GM23248 (cell line): Measurements from ENCODE around the gene CNTNAP5. TPM values are rescaled to one million over a fixed set of nuclear protein-coding genes. Genes with fewer than 3 reads are reported as not detected.

Source experiments
- DNase-seq: peaks from one replicate; pipeline ENCODE4 v3.0.0-alpha.2; 2015
- H2AFZ ChIP-seq: fragments of 200-600 bp; sonication (generic); 2 replicates; pipeline ENCODE4 v1.6.1; 2016; ENCODE audit warnings: antibody characterized with exemption
- H3F3A ChIP-seq: fragments of 200-600 bp; sonication (generic); 2 replicates; pipeline ENCODE4 v1.6.1; 2016; ENCODE audit warnings: mild to moderate bottlenecking, antibody characterized with exemption, mixed run types; ENCODE audit not compliant: insufficient read depth
- H3K27ac ChIP-seq: fragments of 200-600 bp; sonication (generic); 2 replicates; pipeline ENCODE4 v1.5.1; 2016; ENCODE audit warnings: mild to moderate bottlenecking
- H3K27me3 ChIP-seq: fragments of 200-600 bp; sonication (generic); replicated peaks from 2 replicates; pipeline ENCODE4 v1.6.1; 2016; ENCODE audit warnings: mild to moderate bottlenecking; ENCODE audit not compliant: insufficient read depth
- H3K36me3 ChIP-seq: fragments of 200-600 bp; sonication (generic); 2 replicates; pipeline ENCODE4 v1.6.1; 2016; ENCODE audit warnings: low read depth, mild to moderate bottlenecking
- H3K4me1 ChIP-seq: fragments of 200-600 bp; sonication (generic); 2 replicates; pipeline ENCODE4 v1.6.1; 2016; ENCODE audit warnings: mild to moderate bottlenecking; ENCODE audit not compliant: insufficient read depth
- H3K4me2 ChIP-seq: fragments of 200-600 bp; sonication (generic); one replicate; pipeline ENCODE4 v1.6.1; 2016; ENCODE audit warnings: mild to moderate bottlenecking; ENCODE audit not compliant: unreplicated experiment
- H3K4me3 ChIP-seq: fragments of 200-600 bp; sonication (generic); 2 replicates; pipeline ENCODE4 v1.5.1; 2016; ENCODE audit warnings: mild to moderate bottlenecking
- H3K79me2 ChIP-seq: fragments of 200-600 bp; sonication (generic); 2 replicates; pipeline ENCODE4 v1.6.1; 2016; ENCODE audit warnings: mild to moderate bottlenecking; ENCODE audit not compliant: insufficient read depth
- H3K9ac ChIP-seq: fragments of 200-600 bp; sonication (generic); 2 replicates; pipeline ENCODE4 v1.6.1; 2016; ENCODE audit warnings: mild to moderate bottlenecking
- H3K9me2 ChIP-seq: fragments of 200-600 bp; sonication (generic); 2 replicates; pipeline ENCODE4 v1.6.1; 2016; ENCODE audit warnings: mixed run types, mild to moderate bottlenecking, moderate library complexity; ENCODE audit not compliant: insufficient read depth
- H3K9me3 ChIP-seq: fragments of 200-600 bp; sonication (generic); one replicate; pipeline ENCODE4 v1.6.1; 2017; ENCODE audit warnings: low read depth
- H4K20me1 ChIP-seq: fragments of 200-600 bp; sonication (generic); 2 replicates; pipeline ENCODE4 v1.6.0; 2016; ENCODE audit not compliant: insufficient read depth
- EZH2 ChIP-seq: fragments of 200-600 bp; sonication (generic); IDR thresholded peaks from 2 replicates; pipeline ENCODE4 v1.6.1; 2018; ENCODE audit warnings: antibody characterized with exemption, mild to moderate bottlenecking; ENCODE audit not compliant: insufficient read depth, poor library complexity, severe bottlenecking
- EZH2phosphoT487 ChIP-seq: fragments of 200-600 bp; sonication (generic); IDR thresholded peaks from 2 replicates; pipeline ENCODE4 v1.6.1; 2018; ENCODE audit warnings: antibody characterized with exemption, moderate library complexity, mild to moderate bottlenecking, low read depth; ENCODE audit not compliant: insufficient read depth
- WGBS, 2 experiments: methylation state at CpG; one replicate each; pipeline ENCODE4 v1.1.6; 2015 to 2017; ENCODE audit warnings: low lambda C conversion rate in 2 of 2, low coverage in 1 of 2; ENCODE audit errors: missing lambda C conversion rate in 2 of 2; 5-methylcytosine and 5-hydroxymethylcytosine counted together
- in situ Hi-C: fragments of 300-500 bp; cut with MboI; formaldehyde crosslinking; loops from 2 replicates; pipeline ENCODE4 v1.15.0; 2020
- polyA plus RNA-seq: library from polyadenylated mRNA; unstranded; fragments of >200 nt; fragmentation: Nextera tagmentation; extraction: Ambion mirVana; gene quantifications from 2 replicates; pipeline ENCODE4 v1.2.1, GENCODE V29; 2016
- total RNA-seq: library from RNA; depleted of rRNA; stranded (reverse); fragments of >200 nt; shearing (Covaris generic); gene quantifications from 2 replicates; pipeline ENCODE4 v1.2.3, GENCODE V29; 2014

Gene CNTNAP5
- total and polyA plus RNA-seq, 2 experiments from 2014 or later: not detected

- Histone ChIP-seq H3K79me2 (no peaks in the 10 kb centered on the region), H4K20me1 (no peaks in the 10 kb centered on the region), H3K27me3 (no peaks in the 10 kb centered on the region), H3K9me3 (no peaks in the 10 kb centered on the region), H3K27ac (no peak overlapping the region), H2AFZ (no peak overlapping the region), H3F3A (no peaks in the 10 kb centered on the region), H3K4me3 (no peak overlapping the region), H3K4me2 (no peak overlapping the region), H3K36me3 (no peaks in the 10 kb centered on the region), H3K9ac (no peak overlapping the region), H3K4me1 (no peaks in the 10 kb centered on the region), H3K9me2 (no peaks in the 10 kb centered on the region)
- DNase-seq: no peak
- 14 to 18% methylated on average over 4 of the region's 4 CpGs for WGBS, 2 experiments
- in situ Hi-C loops: no loop called here
- TF ChIP-seq EZH2: no peak
- TF ChIP-seq EZH2phosphoT487: no peak
Measured at GRCh38 chr2:124810132-124810531, 785.0 kb downstream of the CNTNAP5 start.

GRCh38 chr2:124814968-124815745 lies 790.1 kb downstream of the CNTNAP5 start:
- no peaks in the 10 kb centered on the region for H3K4me1 ChIP-seq
- no peak overlapping the region for H3K4me2 ChIP-seq
- H2AFZ ChIP-seq: no peak overlapping the region
- in situ Hi-C loops: no loop called here
- no peaks in the 10 kb centered on the region for H3K27me3 ChIP-seq
- H3K9me2 ChIP-seq: no peaks in the 10 kb centered on the region
- H3F3A ChIP-seq: no peaks in the 10 kb centered on the region
- H3K27ac ChIP-seq: no peak overlapping the region
- no peaks in the 10 kb centered on the region for H3K36me3 ChIP-seq
- no peak for DNase-seq
- 17 to 18% methylated on average over 11 of the region's 11 CpGs for WGBS, 2 experiments
- H3K9ac ChIP-seq: no peak overlapping the region
- no peaks in the 10 kb centered on the region for H3K79me2 ChIP-seq
- TF ChIP-seq EZH2phosphoT487 (no peak), EZH2 (no peak)
- no peaks in the 10 kb centered on the region for H3K9me3 ChIP-seq
- H4K20me1 ChIP-seq: no peaks in the 10 kb centered on the region
- no peak overlapping the region for H3K4me3 ChIP-seq

- Histone ChIP-seq H3K27me3 (no peaks in the 10 kb centered on the region), H3K79me2 (no peaks in the 10 kb centered on the region), H4K20me1 (no peaks in the 10 kb centered on the region), H3F3A (no peaks in the 10 kb centered on the region), H3K27ac (no peak overlapping the region), H3K4me2 (no peak overlapping the region), H3K4me3 (no peak overlapping the region), H3K36me3 (no peaks in the 10 kb centered on the region), H3K9me3 (no peaks in the 10 kb centered on the region), H3K4me1 (no peaks in the 10 kb centered on the region), H3K9me2 (no peaks in the 10 kb centered on the region), H2AFZ (no peak overlapping the region), H3K9ac (no peak overlapping the region)
- TF ChIP-seq EZH2phosphoT487: no peak
- no peak for TF ChIP-seq EZH2
- no peak for DNase-seq
- 29 to 40% methylated on average over 3 of the region's 3 CpGs for WGBS, 2 experiments
- in situ Hi-C loops: no loop called here
Measured at GRCh38 chr2:124816007-124816406, 790.9 kb downstream of the CNTNAP5 start.

- Histone ChIP-seq H4K20me1 (no peaks in the 10 kb centered on the region), H3K79me2 (no peaks in the 10 kb centered on the region), H3K4me2 (no peak overlapping the region), H3K9me2 (no peaks in the 10 kb centered on the region), H3K4me1 (no peaks in the 10 kb centered on the region), H3K27ac (no peak overlapping the region), H3K36me3 (no peaks in the 10 kb centered on the region), H3K9me3 (no peaks in the 10 kb centered on the region), H3K9ac (no peak overlapping the region), H3F3A (no peaks in the 10 kb centered on the region), H3K4me3 (no peak overlapping the region), H2AFZ (no peak overlapping the region), H3K27me3 (no peaks in the 10 kb centered on the region)
- WGBS, 2 experiments: 6 to 8% methylated on average over 3 of the region's 3 CpGs
- no peak for TF ChIP-seq EZH2phosphoT487
- TF ChIP-seq EZH2: no peak
- in situ Hi-C loops: no loop called here
- no peak for DNase-seq
Measured at GRCh38 chr2:124822516-124822915, 797.4 kb downstream of the CNTNAP5 start.

- Histone ChIP-seq H3K9me3 (no peaks in the 10 kb centered on the region), H3K4me2 (no peak overlapping the region), H3K27me3 (no peaks in the 10 kb centered on the region), H3K27ac (no peak overlapping the region), H3F3A (no peaks in the 10 kb centered on the region), H3K9ac (no peak overlapping the region), H3K4me1 (no peaks in the 10 kb centered on the region), H3K9me2 (no peaks in the 10 kb centered on the region), H2AFZ (no peak overlapping the region), H3K79me2 (no peaks in the 10 kb centered on the region), H3K4me3 (no peak overlapping the region), H3K36me3 (no peaks in the 10 kb centered on the region), H4K20me1 (no peaks in the 10 kb centered on the region)
- TF ChIP-seq EZH2phosphoT487: no peak
- no peak for TF ChIP-seq EZH2
- in situ Hi-C loops: no loop called here
- WGBS, 2 experiments: 1 to 7% methylated on average over 2 of the region's 2 CpGs
- no peak for DNase-seq
Measured at GRCh38 chr2:124824441-124824840, 799.4 kb downstream of the CNTNAP5 start.
